HG03060 (cell line): ENCODE measurements around the gene USP4.
"Not testable (repeated sequence)": the region's sequence is repeated elsewhere in the genome, so short reads cannot be mapped to it uniquely, and the experiment has no call there.

Source experiments
- ATAC-seq: cut with Tn5 transposase; IDR thresholded peaks from one replicate; pipeline ENCODE4 v1.9.1; 2021; ENCODE audit warnings: low read depth, moderate number of reproducible peaks; ENCODE audit not compliant: unreplicated experiment

Gene USP4

GRCh38 chr3:49339941-49340800, at the start of gene USP4:
USP4 (minus strand) TSS chr3:49340053; CDS start chr3:49340024, 29 bp downstream.
- peak; percentile 35 for ATAC-seq

- no peak for ATAC-seq
Measured at GRCh38 chr3:49389297-49389696, 49.4 kb upstream of the USP4 start.

- ATAC-seq, result no peak
Measured at GRCh38 chr3:49388289-49388820, 48.5 kb upstream of the USP4 start.

GRCh38 chr3:49387721-49388120, 47.9 kb upstream of the USP4 start:
- no peak for ATAC-seq

- ATAC-seq, result no peak
Measured at GRCh38 chr3:49386056-49386756, 46.4 kb upstream of the USP4 start.

GRCh38 chr3:49385617-49386016, 45.8 kb upstream of the USP4 start:
- ATAC-seq, result no peak

GRCh38 chr3:49383387-49383786, 43.5 kb upstream of the USP4 start:
- ATAC-seq, result no peak

- no peak for ATAC-seq
Measured at GRCh38 chr3:49378249-49378895, 38.5 kb upstream of the USP4 start.

DNA sequence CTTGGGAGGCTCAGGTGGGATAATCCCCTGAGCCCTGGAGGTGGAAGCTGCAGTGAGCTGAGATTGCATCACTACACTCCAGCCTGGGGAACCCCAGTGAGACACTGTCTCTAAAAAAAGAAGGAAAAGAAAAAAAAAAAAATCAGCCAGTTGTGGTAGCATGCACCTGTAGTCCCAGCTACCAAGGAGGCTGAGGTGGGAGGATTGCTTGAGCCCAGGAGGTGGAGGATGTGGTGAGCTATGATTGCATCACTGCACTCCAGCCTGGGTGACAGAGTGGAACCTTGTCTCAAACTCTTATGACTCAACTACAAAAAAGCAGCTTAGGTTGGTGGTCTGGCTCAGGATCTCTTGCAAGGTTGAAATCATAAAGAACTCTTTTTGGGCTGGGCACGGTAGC, 37.6 kb upstream of the USP4 start:
- no peak for ATAC-seq

DNA sequence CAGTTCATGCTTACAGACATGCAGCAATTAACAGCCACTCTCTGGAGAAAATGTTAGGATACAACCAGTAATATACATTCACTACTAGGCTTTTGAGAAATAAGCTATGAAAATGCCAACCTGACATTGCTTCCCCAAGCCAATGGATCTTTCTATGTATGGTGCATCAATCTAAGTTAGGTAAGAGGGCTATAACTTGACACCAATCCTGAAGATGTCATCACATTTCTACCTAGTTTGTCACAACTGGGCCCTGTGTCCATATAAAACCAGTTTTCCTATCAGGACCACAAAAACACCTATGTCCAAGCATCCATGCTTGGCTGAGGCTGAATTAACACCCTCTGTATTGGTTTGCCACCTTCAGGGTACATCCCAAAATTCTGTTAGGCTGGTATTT, 32.1 kb upstream of the USP4 start:
- ATAC-seq, result no peak

GRCh38 chr3:49370585-49371290, 30.9 kb upstream of the USP4 start:
- ATAC-seq, result no peak

DNA sequence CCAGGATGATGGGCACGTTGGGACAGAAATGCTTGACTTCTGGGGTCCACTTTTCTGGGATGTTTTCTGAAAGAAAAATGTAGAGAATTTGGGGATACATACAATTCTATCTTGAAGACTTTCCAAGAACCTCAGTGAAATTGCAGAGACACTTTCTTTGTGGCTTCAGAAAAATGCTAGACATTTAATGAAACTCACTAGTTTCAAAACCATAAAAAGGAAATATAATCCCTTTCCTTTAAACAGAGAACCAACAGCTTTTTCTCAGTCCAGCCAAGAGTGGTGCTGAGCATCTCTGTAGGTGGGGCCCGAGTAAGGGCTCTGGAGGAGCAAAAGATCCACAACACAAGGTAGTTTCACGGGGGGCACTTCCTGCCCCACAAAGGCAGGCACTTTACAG, 22.7 kb upstream of the USP4 start:
- ATAC-seq, result no peak

DNA sequence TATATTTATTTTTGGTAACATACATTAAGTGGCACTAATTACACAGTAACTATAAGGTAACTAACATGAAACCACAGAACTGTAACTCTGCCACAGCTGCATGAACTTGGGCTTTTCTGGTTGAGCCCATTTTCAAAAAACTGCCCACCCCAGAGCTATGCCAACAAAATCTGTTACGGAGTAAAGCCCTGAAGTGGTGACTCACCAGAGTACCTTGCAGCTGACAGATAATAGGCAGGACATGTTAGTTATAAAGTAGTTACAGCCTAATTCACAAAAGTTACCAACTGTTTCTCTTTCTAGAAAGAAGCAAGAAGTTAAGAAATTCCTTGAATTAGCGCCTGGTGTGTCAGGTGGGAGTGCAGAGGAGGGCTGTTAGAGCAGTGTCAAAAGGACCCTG, 19.8 kb upstream of the USP4 start:
- no peak for ATAC-seq

DNA sequence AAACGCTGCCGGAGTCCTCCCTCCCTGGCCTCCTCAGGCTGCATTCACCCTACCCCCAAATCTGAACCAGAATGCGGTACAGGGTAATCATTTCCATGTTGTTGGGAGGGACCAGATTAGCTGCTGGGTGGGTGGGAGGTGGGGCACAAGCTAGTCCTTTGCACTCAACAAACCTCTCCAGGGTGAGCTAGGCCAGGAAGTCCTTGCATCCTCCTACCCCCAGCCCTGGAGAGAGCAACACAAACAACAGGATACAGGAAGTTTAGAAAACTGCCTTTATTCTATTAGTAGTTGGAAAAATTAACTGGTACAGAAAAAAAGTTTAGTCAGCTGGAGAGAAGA, 19.0 kb upstream of the USP4 start:
- no peak for ATAC-seq

- no peak for ATAC-seq
Measured at GRCh38 chr3:49358217-49358883, 18.5 kb upstream of the USP4 start, which contains the start of gene GPX1. GPX1 (minus strand) TSS chr3:49358353; CDS start chr3:49358278, 75 bp downstream.

DNA sequence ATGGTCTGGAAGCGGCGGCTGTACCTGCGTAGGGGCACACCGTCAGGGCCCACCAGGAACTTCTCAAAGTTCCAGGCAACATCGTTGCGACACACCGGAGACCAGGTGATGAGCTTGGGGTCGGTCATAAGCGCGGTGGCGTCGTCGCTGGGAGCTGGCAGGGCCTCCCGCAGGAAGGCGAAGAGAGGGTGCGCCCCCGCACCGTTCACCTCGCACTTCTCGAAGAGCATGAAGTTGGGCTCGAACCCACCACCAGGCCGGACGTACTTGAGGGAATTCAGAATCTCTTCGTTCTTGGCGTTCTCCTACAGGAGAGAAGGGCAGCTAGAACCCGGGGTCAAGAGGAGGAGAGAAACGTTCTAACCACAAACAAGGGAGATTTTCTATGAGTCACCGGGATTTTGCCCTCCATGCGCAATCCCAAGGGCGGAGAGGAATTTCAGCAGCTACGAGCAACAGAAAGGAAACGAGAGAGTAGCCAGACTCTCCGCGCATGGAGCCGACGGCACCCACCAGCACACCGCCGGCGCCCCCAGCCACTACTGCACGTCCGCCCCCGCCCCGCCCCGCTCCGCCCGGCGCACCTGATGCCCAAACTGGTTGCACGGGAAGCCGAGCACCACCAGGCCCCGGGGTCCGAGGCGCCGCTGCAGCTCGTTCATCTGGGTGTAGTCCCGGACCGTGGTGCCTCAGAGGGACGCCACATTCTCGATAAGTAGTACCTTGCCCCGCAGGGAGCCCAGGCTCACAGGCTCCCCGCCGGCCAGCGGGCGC, 17.8 kb upstream of the USP4 start:
- not testable (repeated sequence) for ATAC-seq

DNA sequence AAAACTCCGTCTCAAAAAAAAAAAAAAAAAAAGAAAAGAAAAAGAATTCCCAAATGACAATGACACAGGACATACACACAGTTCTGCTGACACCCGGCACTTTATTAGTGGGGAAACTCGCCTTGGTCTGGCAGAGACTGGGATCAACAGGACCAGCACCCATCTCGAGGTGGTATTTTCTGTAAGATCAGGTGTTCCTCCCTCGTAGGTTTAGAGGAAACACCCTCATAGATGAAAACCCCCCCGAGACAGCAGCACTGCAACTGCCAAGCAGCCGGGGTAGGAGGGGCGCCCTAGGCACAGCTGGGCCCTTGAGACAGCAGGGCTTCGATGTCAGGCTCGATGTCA, 17.2 kb upstream of the USP4 start:
- ATAC-seq, result not testable (repeated sequence)

DNA sequence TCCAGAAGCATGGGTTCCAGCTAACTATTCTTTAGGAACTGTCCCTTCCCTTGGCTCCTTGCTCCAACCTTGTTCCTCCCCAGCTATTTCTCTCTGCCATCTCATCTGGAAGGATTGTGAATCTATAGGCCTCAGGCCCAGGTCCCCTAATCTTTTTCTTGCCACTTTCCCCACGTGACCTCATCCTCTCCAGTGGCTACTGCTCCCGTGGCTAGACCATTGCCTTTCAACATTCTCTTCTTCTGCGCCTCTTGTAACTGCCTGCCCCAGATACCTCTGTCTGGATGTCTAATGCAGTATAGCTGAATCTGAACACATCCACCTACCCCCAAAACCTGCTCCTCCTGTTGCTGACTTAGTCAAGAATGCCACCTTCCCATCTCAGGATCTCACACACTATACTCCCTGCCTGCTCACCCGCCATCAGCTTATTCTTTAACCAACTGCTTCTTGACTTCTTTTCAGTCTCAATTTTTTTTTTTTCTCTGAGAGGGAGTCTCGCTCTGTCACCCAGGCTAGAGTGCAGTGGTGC, 13.1 kb upstream of the USP4 start:
- no peak for ATAC-seq

DNA sequence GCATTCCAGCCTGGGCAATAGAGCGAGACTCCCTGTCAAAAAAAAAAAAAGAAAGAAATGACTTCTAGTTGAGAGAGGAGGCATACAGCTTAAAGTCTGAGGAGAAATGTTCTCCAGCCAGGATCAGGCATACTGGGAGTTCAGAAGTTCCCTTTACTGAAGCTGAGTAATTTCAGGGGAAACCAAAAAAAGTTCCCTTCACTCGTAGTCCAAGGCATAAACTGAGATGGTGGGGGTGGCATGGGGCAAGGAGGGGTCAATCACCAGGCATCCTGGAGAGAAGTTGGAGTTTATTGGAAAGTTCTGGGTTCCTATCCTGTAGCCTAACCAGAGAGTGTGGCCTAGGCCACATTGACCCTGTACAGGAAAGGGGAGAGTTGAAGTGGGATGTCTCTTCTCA, 12.4 kb upstream of the USP4 start:
- no peak for ATAC-seq
